K562 (cell line): Measurements from ENCODE around the gene PTGR2. TPM values are rescaled to one million over a fixed set of nuclear protein-coding genes. Genes with fewer than 3 reads are reported as not detected.

ENCODE experiments used
- ATAC-seq: fragments of 200-7000 bp; cut with Tn5 transposase; 3 replicates; pipeline ENCODE4 v1.9.1; 2020; ENCODE audit warnings: moderate library complexity
- BruUV-seq: library from RNA; stranded (reverse); fragments of 400-500 nt; replicated peaks from 2 replicates; lab custom pipeline; 2021; lab: Mats Ljungman, UMichigan
- CTCF ChIA-PET: fragments of 300-600 bp; formaldehyde crosslinking; extraction: SDS; loops from one replicate; lab custom pipeline; 2021; ENCODE audit warnings: low intra/inter-chr PET ratio; lab: Yijun Ruan, JAX
- POLR2A ChIA-PET: fragments of 300-600, 350-650 bp; sonication (Branson Sonifier 250); formaldehyde crosslinking; extraction: SDS; loops from one replicate; lab custom pipeline; 2021; ENCODE audit warnings: antibody characterized with exemption, inconsistent platforms; lab: Yijun Ruan, JAX
- DNase-seq, 4 experiments: peaks; one replicate each; pipeline versions ENCODE4 v3.0.0 to v3.0.0-alpha.2; 2011 to 2018; ENCODE audit warnings: low spot score in 3 of 4, mixed read lengths in 3 of 4; ENCODE audit errors: extremely low read depth in 1 of 4
- FAIRE-seq: peaks from 2 replicates; lab custom pipeline; 2011; peaks lifted over from hg19 to GRCh38; lab: Jason Lieb, UNC
- H2AFZ ChIP-seq: 2 replicates; pipeline ENCODE4 v1.6.0; 2011; ENCODE audit warnings: low read depth, low read length, control low read depth, inconsistent platforms
- H3K27ac ChIP-seq: fragments of 200-600 bp; 3 replicates; pipeline ENCODE4 v1.8.0; 2011; ENCODE audit warnings: low read depth, mild to moderate bottlenecking, control low read depth, inconsistent platforms, low read length, moderate library complexity, mixed read lengths; ENCODE audit errors: extremely low read depth
- H3K27me3 ChIP-seq, 2 experiments: fragments of 300-600 bp in 1 of 2; 2 replicates in 1 of 2; 3 replicates in 1 of 2; pipeline versions ENCODE4 v1.6.0 to v1.8.0; 2011; ENCODE audit warnings: inconsistent platforms in 2 of 2, low read length in 2 of 2, mild to moderate bottlenecking in 1 of 2, mixed read lengths in 1 of 2, moderate library complexity in 1 of 2; ENCODE audit not compliant: control insufficient read depth in 2 of 2, insufficient read depth in 2 of 2
- H3K36me3 ChIP-seq: fragments of 300-600 bp; 3 replicates; pipeline ENCODE4 v1.8.0; 2011; ENCODE audit warnings: mild to moderate bottlenecking, low read length, inconsistent platforms; ENCODE audit not compliant: control insufficient read depth, insufficient read depth
- H3K4me1 ChIP-seq, 2 experiments: fragments of 200-600 bp in 1 of 2; replicated peaks in 1 of 2; 2 replicates in 1 of 2; 3 replicates in 1 of 2; pipeline versions ENCODE4 v1.5.1 to v1.8.0; 2011; ENCODE audit warnings: inconsistent platforms in 2 of 2, low read length in 2 of 2, mild to moderate bottlenecking in 1 of 2, mixed read lengths in 1 of 2, moderate library complexity in 1 of 2; ENCODE audit not compliant: control insufficient read depth in 2 of 2, insufficient read depth in 2 of 2
- H3K4me2 ChIP-seq: 2 replicates; pipeline ENCODE4 v1.6.1; 2011; ENCODE audit warnings: low read length, control low read depth, inconsistent platforms, mixed read lengths; ENCODE audit not compliant: insufficient read depth
- H3K4me3 ChIP-seq: fragments of 200-600 bp; sonication (generic), shearing (Covaris generic); 2 replicates; pipeline ENCODE4 v1.5.1; 2016; ENCODE audit warnings: control low read depth, inconsistent platforms
- H3K79me2 ChIP-seq: fragments of 200-600 bp; 3 replicates; pipeline ENCODE4 v1.8.0; 2011; ENCODE audit warnings: low read length, inconsistent platforms; ENCODE audit not compliant: control insufficient read depth, insufficient read depth
- H3K9ac ChIP-seq, 2 experiments: 2 replicates each; pipeline versions ENCODE4 v1.6.0 to v1.6.1; 2011; ENCODE audit warnings: low read depth in 2 of 2, low read length in 2 of 2, control low read depth in 1 of 2, inconsistent platforms in 1 of 2, mild to moderate bottlenecking in 1 of 2, mixed read lengths in 1 of 2; ENCODE audit not compliant: insufficient read depth in 1 of 2
- H3K9me1 ChIP-seq: one replicate; pipeline ENCODE4 v1.6.0; 2011; ENCODE audit warnings: inconsistent platforms, mild to moderate bottlenecking, low read length, moderate library complexity; ENCODE audit not compliant: control insufficient read depth, insufficient read depth
- H3K9me3 ChIP-seq: replicated peaks from 2 replicates; pipeline ENCODE4 v1.5.1; 2011; ENCODE audit warnings: low read depth, low read length, inconsistent platforms; ENCODE audit not compliant: control insufficient read depth, insufficient read depth
- H4K20me1 ChIP-seq: replicated peaks from 2 replicates; pipeline ENCODE4 v1.6.1; 2011; ENCODE audit warnings: low read length, inconsistent platforms, mixed read lengths; ENCODE audit not compliant: control insufficient read depth, insufficient read depth
- KDM2B ChIP-seq: fragments of 250-450 bp; sonication (Bioruptor Pico); IDR thresholded peaks from 2 replicates; pipeline ENCODE4 v1.8.0; 2021; ENCODE audit warnings: mild to moderate bottlenecking, moderate library complexity
- MLX ChIP-seq, 2 experiments: fragments of 450-650 bp in 1 of 2; sonication (generic) in 1 of 2; formaldehyde crosslinking; conservative IDR thresholded peaks; 2 replicates each; pipeline versions ENCODE4 v1.4.0 to v1.8.1; 2020 to 2022; ENCODE audit warnings: mild to moderate bottlenecking in 1 of 2, missing genetic modification reagents in 1 of 2
- RFX7 ChIP-seq: fragments of 250-450 bp; sonication (Bioruptor Pico); IDR thresholded peaks from 2 replicates; pipeline ENCODE4 v1.5.1; 2021; ENCODE audit warnings: mild to moderate bottlenecking
- ZBTB33 ChIP-seq: sonication (generic); formaldehyde crosslinking; IDR thresholded peaks from 2 replicates; pipeline ENCODE4 v1.8.1; 2023; ENCODE audit warnings: mild to moderate bottlenecking, missing genetic modification reagents
- ZKSCAN1 ChIP-seq: fragments of 150-350 bp; IDR thresholded peaks from 2 replicates; pipeline ENCODE4 v1.6.1; 2016; ENCODE audit warnings: low read depth, low read length
- WGBS: fragments of 100-300 bp; shearing (Covaris generic); methylation state at CpG from one replicate; pipeline ENCODE4 v1.1.6; 2016; ENCODE audit warnings: low coverage, mixed read lengths; ENCODE audit not compliant: insufficient coverage; ENCODE audit errors: missing lambda C conversion rate; 5-methylcytosine and 5-hydroxymethylcytosine counted together
- in situ Hi-C: fragments of 300-500 bp; cut with MboI; formaldehyde crosslinking; loops from 4 replicates; pipeline ENCODE4 v1.15.0; 2018; ENCODE audit warnings: inconsistent platforms, mixed read lengths
- intact Hi-C: fragments of 100-400 bp; cut with micrococcal nuclease; formaldehyde crosslinking; loops from 2 replicates; pipeline ENCODE4 v1.14.2; 2022
- polyA plus RNA-seq, 8 experiments: library from polyadenylated mRNA; depleted of rRNA in 4 of 8; stranded (reverse) in 5 of 8; unstranded in 3 of 8; fragments of >200 nt; fragmentation: Nextera tagmentation in 2 of 8; fragmentation: Illumina TruSeq in 1 of 8; extraction: Ambion mirVana in 2 of 8; extraction: Trizol in 1 of 8; gene quantifications; 2 replicates each; pipeline versions ENCODE4 v1.2.1 to v1.2.3, GENCODE V29; 2011 to 2014; ENCODE audit warnings: inconsistent platforms in 1 of 8, missing spikeins in 1 of 8
- total RNA-seq, 7 experiments: library from RNA; depleted of rRNA in 6 of 7; stranded (reverse); fragments of >200 nt in 6 of 7; fragmentation: Illumina TruSeq in 2 of 7; extraction: Trizol in 2 of 7; gene quantifications; 2 replicates each; pipeline versions ENCODE4 v1.2.1 to v1.2.3, GENCODE V29; 2011 to 2021; ENCODE audit warnings: low replicate concordance in 1 of 7

PTGR2 gene
- total and polyA plus RNA-seq, 9 of the 15 experiments (the other 6 are each of a cell fraction or from before 2014, with no cell fraction given) = 7.4 to 23.0 (median 13.0) TPM

- no peak for FAIRE-seq
- no peak for DNase-seq
- POLR2A ChIA-PET = interaction anchor here (0.7 to 1.7 kb wide), 6 partner anchors 9 to 104 kb away, joined by 3 to 6 read pairs (median 4); no protein-coding TSS in a partner anchor
- H3K4me3 ChIP-seq = no peak overlapping the region
- H4K20me1 ChIP-seq = no peaks in the 10 kb centered on the region; the same call in 1 of the 2 replicates
- no TSS peak for BruUV-seq
- intact Hi-C loops = no loop called here
- H3K27ac ChIP-seq = no peak overlapping the region
- H3K79me2 ChIP-seq = no peaks in the 10 kb centered on the region
- H3K9ac ChIP-seq = no peak overlapping the region
- 0 out of 2 replicates have a peak overlapping the region, but pooled peaks have one; percentile 68 for H2AFZ ChIP-seq
- peak; percentile 56 for ATAC-seq
- 47% methylated on average over 7 of the region's 7 CpGs for WGBS
- TF ChIP-seq ZKSCAN1 = peak; percentile 94
- no peak for TF ChIP-seq ZBTB33 (CRISPR knock-in tag)
- no peak for TF ChIP-seq RFX7 (CRISPR knock-in tag)
- TF ChIP-seq KDM2B (CRISPR knock-in tag) = no peak
- no peak for TF ChIP-seq MLX (CRISPR knock-in tag; conservative IDR thresholded peaks at IDR 0.05)
- H3K9me1 ChIP-seq = no peaks in the 10 kb centered on the region
- H3K4me1 ChIP-seq = peaks cover 0 to 8% of the 10 kb centered on the region in 2 experiments; a peak in 3 of 5 replicates
- H3K27me3 ChIP-seq = no peaks in the 10 kb centered on the region
- 0 out of 2 replicates have a peak overlapping the region, but pooled peaks have one; percentile 0 for H3K4me2 ChIP-seq
- no peaks in the 10 kb centered on the region for H3K9me3 ChIP-seq
- CTCF ChIA-PET = no interaction called here
- H3K36me3 ChIP-seq = no peaks in the 10 kb centered on the region
- in situ Hi-C loops = no loop called here
These were observed 34.5 kb upstream of the PTGR2 start for GRCh38 chr14:73817020-73817655.
